SK-N-MC (cell line): ENCODE results near the gene YTHDF1.

Source experiments
- EZH2 ChIP-seq: fragments of 200-600 bp; sonication (generic); IDR thresholded peaks from one replicate; pipeline ENCODE4 v1.6.1; 2017; ENCODE audit warnings: antibody characterized with exemption
- FOXP2 ChIP-seq: optimal IDR thresholded peaks from 2 replicates; pipeline ENCODE3; 2011; ENCODE audit warnings: mild to moderate bottlenecking, moderate library complexity; ENCODE audit not compliant: insufficient read depth; ENCODE audit errors: extremely low read length, control extremely low read depth
- POLR2AphosphoS5 ChIP-seq: IDR thresholded peaks from 2 replicates; pipeline ENCODE4 v1.6.1; 2012; ENCODE audit warnings: mild to moderate bottlenecking, low read depth, low read length, borderline replicate concordance

DNA sequence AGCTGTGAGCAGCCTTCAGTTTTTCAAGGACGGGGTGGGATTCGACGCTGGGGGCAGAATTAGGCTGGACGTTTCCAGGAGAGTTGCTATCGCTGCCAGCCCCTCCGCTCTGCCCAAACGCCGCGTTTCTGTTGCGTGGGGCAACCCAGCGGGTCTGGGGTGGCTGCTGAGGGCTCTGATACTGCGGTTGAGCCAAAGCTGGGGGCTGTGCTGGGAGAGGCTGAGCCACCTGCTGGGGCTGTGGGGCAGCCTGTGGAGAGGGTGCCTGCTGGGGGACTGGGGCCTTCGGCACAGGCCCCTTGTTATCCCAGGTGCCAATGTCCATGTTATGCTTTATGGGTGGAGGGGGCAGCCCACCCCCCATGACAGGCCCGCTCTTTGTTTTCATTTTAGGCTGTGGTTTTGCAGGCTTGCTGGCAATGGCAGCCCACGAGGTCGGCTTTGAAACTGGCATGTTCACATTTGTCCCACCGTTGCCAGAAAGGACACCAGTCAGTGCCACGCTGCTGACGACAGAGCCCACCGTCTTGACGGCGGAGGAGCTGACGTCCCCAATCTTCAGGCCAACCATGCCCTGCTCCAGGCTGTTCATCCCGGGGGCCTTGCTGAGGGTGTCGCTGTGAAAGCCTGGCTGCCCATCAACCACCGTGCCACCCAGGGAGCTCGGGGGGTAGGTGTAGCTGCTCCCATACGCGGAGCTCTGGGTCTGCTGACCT lies 13.0 kb downstream of the YTHDF1 start:
- TF ChIP-seq EZH2 (no peak), POLR2AphosphoS5 (no peak), FOXP2 (no peak)
